BJ (cell line): ENCODE results near the gene TUBB8. TPM values are rescaled to one million over a fixed set of nuclear protein-coding genes. Genes with fewer than 3 reads are reported as not detected.

Experiments used
- CTCF ChIA-PET: fragments of 350-600 bp; formaldehyde crosslinking; extraction: SDS; loops from one replicate; lab custom pipeline; 2021; ENCODE audit warnings: antibody characterized with exemption, inconsistent platforms; lab: Yijun Ruan, JAX
- POLR2A ChIA-PET: fragments of 300-600 bp; sonication (Branson Sonifier 250); formaldehyde crosslinking; extraction: SDS; loops from one replicate; lab custom pipeline; 2021; ENCODE audit warnings: antibody characterized with exemption; lab: Charles Lee
- DNase-seq: peaks from one replicate; pipeline ENCODE4 v3.0.0-alpha.2; 2011; ENCODE audit warnings: low read depth
- H3K27me3 ChIP-seq: 2 replicates; pipeline ENCODE4 v1.6.0; 2011; ENCODE audit warnings: low read length; ENCODE audit not compliant: control insufficient read depth, insufficient read depth
- H3K36me3 ChIP-seq: 2 replicates; pipeline ENCODE4 v1.5.1; 2011; ENCODE audit warnings: low read length; ENCODE audit not compliant: control insufficient read depth, insufficient read depth
- H3K4me3 ChIP-seq: 2 replicates; pipeline ENCODE4 v1.5.1; 2011; ENCODE audit warnings: low read depth, mild to moderate bottlenecking, control low read depth, low read length
- CTCF ChIP-seq: IDR thresholded peaks from 2 replicates; pipeline ENCODE4 v1.5.1; 2011; ENCODE audit warnings: low read depth, mild to moderate bottlenecking, control low read depth, inconsistent platforms, low read length, moderate library complexity; ENCODE audit not compliant: insufficient read depth
- polyA plus RNA-seq: library from polyadenylated mRNA; depleted of rRNA; stranded (reverse); fragments of >200 nt; gene quantifications from 2 replicates; pipeline ENCODE4 v1.2.3, GENCODE V29; 2011

Gene TUBB8
- polyA plus RNA-seq, 1 experiment, result 0.10 TPM

- Histone ChIP-seq H3K4me3 (no peak overlapping the region), H3K27me3 (peaks cover 12% of the 10 kb centered on the region), H3K36me3 (no peaks in the 10 kb centered on the region)
- ChIA-PET POLR2A (no interaction called here), CTCF (interaction anchor here (1.5 kb wide), 2 partner anchors 11 to 13 kb away, joined by 3 to 6 read pairs; no protein-coding TSS in a partner anchor)
- TF ChIP-seq CTCF, result no peak
- no peak for DNase-seq
Observed at GRCh38 chr10:87177-88080, 38.3 kb upstream of the TUBB8 start.

GRCh38 chr10:86031-86430, 36.9 kb upstream of the TUBB8 start:
- ChIA-PET CTCF (interaction anchor here (1.5 to 1.9 kb wide), 2 partner anchors 12 kb away, joined by 3 to 10 read pairs; no protein-coding TSS in a partner anchor), POLR2A (no interaction called here)

DNA sequence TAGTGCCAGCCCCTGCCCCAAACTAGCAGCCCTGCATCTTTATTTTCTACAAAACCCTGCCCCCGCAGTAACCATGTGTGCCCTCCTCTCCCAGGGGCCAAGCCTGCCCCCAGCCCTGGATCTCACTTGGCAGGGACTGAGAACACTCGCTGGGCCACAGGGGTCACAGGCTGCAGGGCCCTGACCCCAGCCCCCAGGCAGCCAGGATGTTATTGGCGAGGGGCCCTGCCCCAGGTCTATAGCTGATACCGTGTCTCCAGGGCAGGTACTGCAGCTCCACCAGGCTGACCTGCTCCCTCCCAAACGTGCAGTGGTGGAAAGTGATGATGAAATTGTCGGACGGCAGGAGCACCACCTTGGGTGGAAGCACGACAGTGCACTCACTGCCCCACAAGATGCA, 35.9 kb upstream of the TUBB8 start:
- no peak for DNase-seq
- CTCF ChIA-PET, result interaction anchor here (1.9 kb wide), 1 partner anchor 11 kb away, joined by 10 read pairs; no protein-coding TSS in a partner anchor
- POLR2A ChIA-PET, result no interaction called here
- TF ChIP-seq CTCF, result no peak
- Histone ChIP-seq H3K27me3 (peaks cover 11% of the 10 kb centered on the region; the same call in 1 of the 2 replicates), H3K36me3 (no peaks in the 10 kb centered on the region), H3K4me3 (no peak overlapping the region)

More at GRCh38 chr10:86031-86430, 36.9 kb upstream of the TUBB8 start:
- Histone ChIP-seq H3K4me3 (no peak overlapping the region), H3K36me3 (no peaks in the 10 kb centered on the region), H3K27me3 (peaks cover 10% of the 10 kb centered on the region; the same call in 1 of the 2 replicates)
- no peak for TF ChIP-seq CTCF
- no peak for DNase-seq

DNA sequence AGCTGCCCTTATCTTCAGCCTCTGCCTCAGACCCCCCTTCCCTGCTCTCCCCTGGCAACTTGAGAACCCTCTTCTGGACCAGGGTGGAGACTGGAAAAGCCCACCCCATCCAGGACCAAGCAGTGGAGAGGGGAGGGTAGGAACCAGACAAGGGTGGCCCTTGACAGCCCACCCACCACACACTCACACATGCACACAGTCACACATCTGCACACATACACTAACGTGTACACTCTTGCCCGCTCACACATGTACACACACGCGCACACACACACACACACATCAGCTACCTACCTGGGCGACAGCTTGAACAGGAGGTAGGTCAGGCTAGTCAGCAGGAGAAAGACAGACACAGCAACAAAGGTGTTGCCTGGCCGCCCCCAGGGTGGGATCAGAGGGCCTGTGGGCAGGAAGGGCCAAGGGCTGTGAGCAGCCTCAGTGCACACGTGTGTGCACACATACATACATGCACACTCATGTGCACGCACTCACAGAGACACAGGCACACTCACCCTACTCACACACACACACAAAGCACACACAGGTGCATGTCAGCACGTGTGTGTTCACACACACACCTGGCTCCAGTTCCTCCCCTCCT, 34.9 kb upstream of the TUBB8 start:
- CTCF ChIA-PET, result interaction anchor here (1.9 kb wide), 1 partner anchor 10 kb away, joined by 10 read pairs; no protein-coding TSS in a partner anchor
- TF ChIP-seq CTCF, result no peak
- POLR2A ChIA-PET, result no interaction called here

More for the DNA sequence above, 34.9 kb upstream of the TUBB8 start:
- no peak for DNase-seq
- Histone ChIP-seq H3K36me3 (no peaks in the 10 kb centered on the region), H3K27me3 (peaks cover 17% of the 10 kb centered on the region), H3K4me3 (no peak overlapping the region)
